Measurements from ENCODE around the gene PRR20D. TPM values are rescaled to one million over a fixed set of nuclear protein-coding genes. Genes with fewer than 3 reads are reported as not detected.

PRR20D gene
- total RNA-seq, 1 donor from 2014 or later = not detected

DNA sequence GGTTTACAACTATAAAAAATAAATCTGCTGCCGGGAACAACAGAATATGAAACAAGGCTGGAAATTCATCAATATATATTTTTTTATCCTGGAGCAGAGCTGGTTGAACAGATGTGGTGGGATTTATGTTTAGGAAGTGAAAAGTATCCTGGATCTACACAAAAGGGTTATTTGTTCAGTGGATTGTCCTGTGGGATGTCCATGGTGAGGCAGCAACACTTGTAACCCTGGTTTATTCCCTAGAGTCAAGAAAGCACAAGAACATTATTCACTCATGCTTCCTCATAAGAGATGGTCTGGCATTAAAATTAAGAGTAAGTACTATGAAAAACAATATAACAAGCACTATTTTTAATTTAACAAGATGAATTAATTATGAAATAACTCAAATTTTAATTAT is 52.6 kb downstream of the PRR20D start:
- no peaks in the 10 kb centered on the region for H3K4me1 ChIP-seq
- H3K27me3 ChIP-seq = no peaks in the 10 kb centered on the region
- TF ChIP-seq POLR2AphosphoS5 (IDR thresholded peaks at IDR 0.05; ENCODE audit: insufficient read depth in 1 of 2, low read depth in 1 of 2) (no peak), POLR2A (IDR thresholded peaks at IDR 0.05) (no peak)
- TF ChIP-seq, protein P1, sequence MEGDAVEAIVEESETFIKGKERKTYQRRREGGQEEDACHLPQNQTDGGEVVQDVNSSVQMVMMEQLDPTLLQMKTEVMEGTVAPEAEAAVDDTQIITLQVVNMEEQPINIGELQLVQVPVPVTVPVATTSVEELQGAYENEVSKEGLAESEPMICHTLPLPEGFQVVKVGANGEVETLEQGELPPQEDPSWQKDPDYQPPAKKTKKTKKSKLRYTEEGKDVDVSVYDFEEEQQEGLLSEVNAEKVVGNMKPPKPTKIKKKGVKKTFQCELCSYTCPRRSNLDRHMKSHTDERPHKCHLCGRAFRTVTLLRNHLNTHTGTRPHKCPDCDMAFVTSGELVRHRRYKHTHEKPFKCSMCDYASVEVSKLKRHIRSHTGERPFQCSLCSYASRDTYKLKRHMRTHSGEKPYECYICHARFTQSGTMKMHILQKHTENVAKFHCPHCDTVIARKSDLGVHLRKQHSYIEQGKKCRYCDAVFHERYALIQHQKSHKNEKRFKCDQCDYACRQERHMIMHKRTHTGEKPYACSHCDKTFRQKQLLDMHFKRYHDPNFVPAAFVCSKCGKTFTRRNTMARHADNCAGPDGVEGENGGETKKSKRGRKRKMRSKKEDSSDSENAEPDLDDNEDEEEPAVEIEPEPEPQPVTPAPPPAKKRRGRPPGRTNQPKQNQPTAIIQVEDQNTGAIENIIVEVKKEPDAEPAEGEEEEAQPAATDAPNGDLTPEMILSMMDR (IDR thresholded peaks at IDR 0.05) = no peak
- DNase-seq (ENCODE audit: extremely low spot score in 2 of 2) = no peak
- H3K27ac ChIP-seq = no peak overlapping the region
- intact Hi-C loops (cut with DNase I) = no loop called here
- H3K4me3 ChIP-seq = no peak overlapping the region
- no peaks in the 10 kb centered on the region for H3K9me3 ChIP-seq
- H3K36me3 ChIP-seq = no peaks in the 10 kb centered on the region

Small RNA genes within 50 kb of the gene (small RNA-seq; reads per million reads assigned to genes)
- not detected for gene PRR20FP

Other genes with a start within 250 kb of the PRR20D start
- gene PRR20A, start 19.7 kb upstream of the PRR20D start, total RNA-seq = not detected
- gene PRR20B, start 13.1 kb upstream of the PRR20D start, total RNA-seq = not detected
- gene PRR20C, start 6.6 kb upstream of the PRR20D start, total RNA-seq = not detected
- gene PRR20E, start 6.6 kb downstream of the PRR20D start, total RNA-seq = not detected